ENCODE data around the gene EEPD1. TPM values are rescaled to one million over a fixed set of nuclear protein-coding genes. Genes with fewer than 3 reads are reported as not detected.

Gene EEPD1
- total RNA-seq, 1 experiment from 2014 or later: 48.0 TPM

- peaks cover 27% of the 10 kb centered on the region for H3K4me1 ChIP-seq (ENCODE audit: control insufficient read depth, insufficient read depth, low read length)
- POLR2A ChIA-PET: no interaction called here
- no peaks in the 10 kb centered on the region for H3K27me3 ChIP-seq (ENCODE audit: control insufficient read depth, insufficient read depth, low read length)
Measured at GRCh38 chr7:36300696-36301350, 147.8 kb downstream of the EEPD1 start.

GRCh38 chr7:36301914-36302771 is 149.1 kb downstream of the EEPD1 start:
- intact Hi-C loops (cut with micrococcal nuclease; ENCODE audit: unreplicated experiment) (no loop called here), in situ Hi-C loops (cut with HindIII; ENCODE audit: low pct_unique_long_range_greater_than_20kb, low sequenced_read_pairs) (loop anchor here (25.0 kb wide), 1 partner anchor 315 kb away; no protein-coding TSS in a partner anchor)
- ChIA-PET POLR2A (no interaction called here), CTCF (interaction anchor here (0.6 to 1.0 kb wide), 2 partner anchors 17 to 375 kb away, joined by 3 to 4 read pairs; no protein-coding TSS in a partner anchor)
- peak overlapping the region; percentile 10 for H3K27ac ChIP-seq (ENCODE audit: low read length)
- no peaks in the 10 kb centered on the region for H3K27me3 ChIP-seq (ENCODE audit: control insufficient read depth, insufficient read depth, low read length)
- no peak overlapping the region for H3K4me3 ChIP-seq (ENCODE audit: low read depth in 2 of 2, low read length in 2 of 2)
- H3K36me3 ChIP-seq (ENCODE audit: control insufficient read depth, insufficient read depth, low read length): peaks cover 9% of the 10 kb centered on the region; the same call in 1 of the 2 replicates
- ATAC-seq: no peak
- BruUV-seq (replicated peaks): no TSS peak
- H3K4me1 ChIP-seq (ENCODE audit: control insufficient read depth, insufficient read depth, low read length): peaks cover 27% of the 10 kb centered on the region
- no peak for DNase-seq (ENCODE audit: low read depth, low spot score)
- no peaks in the 10 kb centered on the region for H3K9me3 ChIP-seq (ENCODE audit: control insufficient read depth, insufficient read depth, low read depth, low read length)
- TF ChIP-seq REST (IDR thresholded peaks at IDR 0.05; ENCODE audit: insufficient read depth in 1 of 2, low read depth in 2 of 2, low read length in 1 of 2) (no peak), SIN3A (IDR thresholded peaks at IDR 0.05; ENCODE audit: borderline replicate concordance, insufficient read depth, low read depth, low read length) (no peak)

More at GRCh38 chr7:36300696-36301350, 147.8 kb downstream of the EEPD1 start:
- CTCF ChIA-PET: no interaction called here
- intact Hi-C loops (cut with micrococcal nuclease; ENCODE audit: unreplicated experiment) (no loop called here), in situ Hi-C loops (cut with HindIII; ENCODE audit: low pct_unique_long_range_greater_than_20kb, low sequenced_read_pairs) (loop anchor here (25.0 kb wide), 1 partner anchor 314 kb away; no protein-coding TSS in a partner anchor)
- Histone ChIP-seq H3K9me3 (ENCODE audit: control insufficient read depth, insufficient read depth, low read depth, low read length) (no peaks in the 10 kb centered on the region), H3K36me3 (ENCODE audit: control insufficient read depth, insufficient read depth, low read length) (peaks cover 13% of the 10 kb centered on the region; the same call in 1 of the 2 replicates), H3K27ac (ENCODE audit: low read length) (no peak overlapping the region), H3K4me3 (ENCODE audit: low read depth in 2 of 2, low read length in 2 of 2) (no peak overlapping the region)
- ATAC-seq (no peak), DNase-seq (ENCODE audit: low read depth, low spot score) (no peak)
- TF ChIP-seq, protein P1, sequence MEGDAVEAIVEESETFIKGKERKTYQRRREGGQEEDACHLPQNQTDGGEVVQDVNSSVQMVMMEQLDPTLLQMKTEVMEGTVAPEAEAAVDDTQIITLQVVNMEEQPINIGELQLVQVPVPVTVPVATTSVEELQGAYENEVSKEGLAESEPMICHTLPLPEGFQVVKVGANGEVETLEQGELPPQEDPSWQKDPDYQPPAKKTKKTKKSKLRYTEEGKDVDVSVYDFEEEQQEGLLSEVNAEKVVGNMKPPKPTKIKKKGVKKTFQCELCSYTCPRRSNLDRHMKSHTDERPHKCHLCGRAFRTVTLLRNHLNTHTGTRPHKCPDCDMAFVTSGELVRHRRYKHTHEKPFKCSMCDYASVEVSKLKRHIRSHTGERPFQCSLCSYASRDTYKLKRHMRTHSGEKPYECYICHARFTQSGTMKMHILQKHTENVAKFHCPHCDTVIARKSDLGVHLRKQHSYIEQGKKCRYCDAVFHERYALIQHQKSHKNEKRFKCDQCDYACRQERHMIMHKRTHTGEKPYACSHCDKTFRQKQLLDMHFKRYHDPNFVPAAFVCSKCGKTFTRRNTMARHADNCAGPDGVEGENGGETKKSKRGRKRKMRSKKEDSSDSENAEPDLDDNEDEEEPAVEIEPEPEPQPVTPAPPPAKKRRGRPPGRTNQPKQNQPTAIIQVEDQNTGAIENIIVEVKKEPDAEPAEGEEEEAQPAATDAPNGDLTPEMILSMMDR (IDR thresholded peaks at IDR 0.05): no peak
- TF ChIP-seq SIN3A (IDR thresholded peaks at IDR 0.05; ENCODE audit: borderline replicate concordance, insufficient read depth, low read depth, low read length): no peak
- TF ChIP-seq REST (IDR thresholded peaks at IDR 0.05; ENCODE audit: insufficient read depth in 1 of 2, low read depth in 2 of 2, low read length in 1 of 2): no peak
- no peak for TF ChIP-seq TCF7L2 (IDR thresholded peaks at IDR 0.05; ENCODE audit: low read depth, low read length)
- TF ChIP-seq POLR2AphosphoS5 (IDR thresholded peaks at IDR 0.05; ENCODE audit: low read depth, low read length): no peak
- no TSS peak for BruUV-seq (replicated peaks)

All from Panc1 (cell line).